Stimulated activated CD8-positive, alpha-beta memory T cell treated with anti-CD3 and anti-CD28 coated beads, Interleukin-2, amount 100 ng/mL, for 1 hour (primary cell): ENCODE results near the gene RAMAC.
"Not testable (repeated sequence)": the region's sequence is repeated elsewhere in the genome, so short reads cannot be mapped to it uniquely, and the experiment has no call there.

Source experiments
- DNase-seq, 2 donors: peaks; one replicate each; pipeline ENCODE4 v3.0.0-alpha.2; 2020; ENCODE audit warnings: low read depth in 2 of 2

RAMAC gene

GRCh38 chr15:83012636-83013035, 26.6 kb downstream of the RAMAC start:
- DNase-seq, result no peak

GRCh38 chr15:83014205-83014653, 28.2 kb downstream of the RAMAC start:
- no peak for DNase-seq

- no peak for DNase-seq
Observed at GRCh38 chr15:83015361-83015760, 29.4 kb downstream of the RAMAC start.

- DNase-seq, result no peak
Observed at GRCh38 chr15:83016906-83017305, 30.9 kb downstream of the RAMAC start.

- DNase-seq, result no peak
Observed at GRCh38 chr15:83018436-83018835, 32.4 kb downstream of the RAMAC start.

- DNase-seq, result no peak
Observed at GRCh38 chr15:83030021-83030420, 44.0 kb downstream of the RAMAC start.

GRCh38 chr15:83031234-83031633, 45.2 kb downstream of the RAMAC start:
- DNase-seq, result not testable (repeated sequence)

GRCh38 chr15:83036253-83036652, 50.2 kb downstream of the RAMAC start:
- DNase-seq, result no peak

GRCh38 chr15:83039206-83039605, 53.2 kb downstream of the RAMAC start:
- DNase-seq, result no peak
